Measurements from ENCODE around the gene SHISAL2B.
"Not testable (repeated sequence)": the region's sequence is repeated elsewhere in the genome, so short reads cannot be mapped to it uniquely, and the experiment has no call there.

The SHISAL2B gene

DNA sequence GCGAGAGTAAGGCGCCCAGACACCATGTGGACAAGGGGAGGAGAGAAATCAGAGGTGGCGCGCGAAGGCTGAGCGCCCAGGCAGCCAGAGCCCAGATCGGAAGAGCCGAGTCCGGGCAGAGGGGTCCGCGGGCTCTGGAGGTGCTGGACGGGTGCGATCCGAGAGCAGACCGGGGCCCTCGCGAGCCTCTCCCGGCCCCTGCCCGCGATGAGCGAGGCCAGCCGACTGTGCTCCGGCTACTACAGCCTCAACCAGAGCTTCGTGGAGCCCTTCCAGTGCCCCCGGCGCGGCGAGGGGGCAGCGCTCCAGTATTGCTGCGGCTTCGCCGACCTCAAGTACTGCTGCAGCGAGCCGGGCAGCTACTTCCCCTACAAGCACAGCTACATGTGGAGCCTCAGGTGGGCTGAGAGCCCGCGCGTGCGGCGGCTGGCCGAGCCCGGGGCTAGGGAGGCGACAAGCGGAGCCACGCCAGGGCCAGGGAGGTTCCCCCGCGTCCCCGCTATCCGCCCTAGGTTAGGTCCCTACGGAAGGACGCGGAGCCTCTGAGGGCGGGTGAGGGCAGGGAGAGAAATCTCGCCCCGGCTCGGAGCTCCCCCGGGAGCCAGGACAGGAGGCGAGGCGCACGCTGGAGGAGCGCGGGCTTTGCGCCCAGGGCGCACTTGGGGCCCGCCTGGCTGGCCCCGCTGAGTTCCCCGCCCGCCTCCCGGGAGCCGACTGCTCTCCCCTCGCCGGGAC, at the start of gene SHISAL2B:
Gene SHISAL2B, plus strand, starts transcription at position 87 of the 735 bp plus-strand sequence. Its CDS starts 121 bp downstream, at position 208.
- DNase-seq, result no peak

DNA sequence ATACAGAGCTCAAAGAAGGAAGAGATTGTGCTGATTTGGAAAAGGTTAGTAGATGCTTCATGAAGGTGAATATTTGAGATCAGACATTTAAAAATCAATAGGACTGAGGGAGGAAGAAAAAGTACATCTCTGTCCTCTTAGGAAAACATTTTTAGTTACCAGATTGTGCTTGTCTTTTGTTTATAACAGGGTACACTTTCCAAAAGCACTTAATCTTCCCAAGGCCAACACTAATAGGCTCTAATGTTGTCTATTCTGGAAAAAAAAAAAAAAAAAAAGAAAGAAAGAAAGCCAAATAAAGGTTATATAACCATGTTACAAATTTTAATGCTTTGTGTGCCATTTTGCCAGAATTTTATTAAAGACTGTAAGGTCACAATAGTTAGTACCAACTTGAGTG, 45.5 kb upstream of the SHISAL2B start:
- no peak for DNase-seq

DNA sequence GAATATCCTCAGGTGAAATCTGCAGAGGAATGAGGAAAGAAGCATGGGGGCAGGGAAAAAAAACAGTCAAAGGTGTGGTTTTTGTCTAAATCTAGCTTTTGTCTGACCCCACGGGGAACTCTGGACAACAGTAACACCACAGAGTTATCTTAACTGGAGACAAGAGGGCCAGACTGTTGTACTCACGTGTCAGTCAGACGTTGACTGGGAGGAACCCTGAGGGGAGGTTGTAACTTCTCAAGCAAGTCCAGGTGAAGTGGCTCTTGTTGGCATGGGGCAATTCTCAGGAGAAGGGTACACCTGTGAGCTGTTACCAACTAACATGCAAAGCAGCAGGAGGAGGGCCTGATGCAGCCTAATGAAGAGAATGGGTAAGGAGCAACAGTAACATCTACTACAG, 44.1 kb upstream of the SHISAL2B start:
- no peak for DNase-seq

DNA sequence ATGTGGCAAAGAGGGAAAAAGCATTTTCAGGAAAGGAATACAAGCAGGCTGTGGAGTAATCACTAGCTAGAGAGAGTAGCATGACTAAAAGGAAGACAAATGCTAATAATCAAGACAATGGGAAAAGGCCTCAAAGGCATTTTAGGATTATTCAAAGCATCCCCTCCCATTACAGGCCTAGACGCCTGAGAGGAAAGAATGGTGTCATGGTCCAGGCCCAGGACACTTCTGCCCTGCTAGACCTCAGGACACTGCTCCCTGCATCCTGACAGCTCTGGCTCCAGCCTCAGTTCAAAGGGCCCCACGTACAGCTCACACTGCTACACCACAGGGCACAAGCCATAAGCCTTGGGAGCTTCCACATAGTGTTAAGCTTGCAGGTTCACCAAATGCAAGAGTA, 40.8 kb upstream of the SHISAL2B start:
- no peak for DNase-seq

DNA sequence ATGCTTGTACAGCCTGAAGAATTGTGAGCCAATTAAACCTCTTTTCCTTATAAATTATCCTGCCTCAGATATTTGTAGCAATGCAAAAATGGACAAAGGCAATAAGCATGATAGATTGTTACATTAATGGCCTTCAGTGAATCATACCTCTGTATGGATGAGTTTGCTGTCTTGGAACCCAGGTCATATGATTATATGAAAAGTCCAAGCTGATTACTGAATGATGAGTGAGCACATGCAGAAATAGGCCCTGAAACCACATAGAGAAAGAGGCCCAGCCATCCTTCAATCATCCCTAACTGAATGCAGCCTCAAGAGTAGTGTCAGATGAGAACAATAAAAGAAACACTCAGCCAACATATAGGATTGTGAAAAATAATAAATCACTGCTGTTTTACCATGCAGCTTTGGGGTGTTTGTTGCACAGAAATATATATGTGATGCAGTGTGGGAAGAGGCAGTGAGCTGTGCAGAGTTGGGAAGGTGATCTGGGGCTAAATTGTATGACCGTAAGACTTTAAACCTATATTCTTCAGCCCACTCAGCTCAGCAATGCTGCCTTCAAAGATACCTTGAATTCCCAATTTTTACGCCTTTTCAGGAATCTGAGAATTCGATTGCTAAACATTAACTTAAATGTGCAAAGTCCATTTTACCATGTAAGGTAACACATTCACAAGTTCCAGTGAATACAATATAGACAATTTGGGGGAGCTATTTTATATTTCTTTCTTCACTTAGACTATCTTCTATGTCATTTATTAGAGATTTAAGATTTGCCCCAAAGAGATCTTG, 36.3 kb upstream of the SHISAL2B start:
- DNase-seq, result no peak

DNA sequence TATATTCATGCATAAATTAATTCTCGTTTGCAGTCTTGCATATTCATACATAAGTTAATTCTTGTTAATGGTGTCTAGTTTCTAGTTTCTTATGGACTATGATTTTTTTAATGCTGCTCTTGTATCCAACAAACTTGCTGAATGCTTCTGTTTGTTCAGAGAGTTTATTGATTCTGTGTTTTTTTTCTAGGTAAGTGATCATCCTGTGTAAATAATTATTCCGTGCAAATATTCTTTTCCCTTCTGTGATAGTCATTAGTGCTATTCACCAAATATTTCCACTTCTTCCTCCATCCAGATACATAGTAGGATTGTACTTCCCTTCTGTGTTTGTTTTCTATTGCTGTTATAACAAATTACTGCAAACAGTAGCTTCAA, 35.8 kb upstream of the SHISAL2B start:
- DNase-seq, result no peak

DNA sequence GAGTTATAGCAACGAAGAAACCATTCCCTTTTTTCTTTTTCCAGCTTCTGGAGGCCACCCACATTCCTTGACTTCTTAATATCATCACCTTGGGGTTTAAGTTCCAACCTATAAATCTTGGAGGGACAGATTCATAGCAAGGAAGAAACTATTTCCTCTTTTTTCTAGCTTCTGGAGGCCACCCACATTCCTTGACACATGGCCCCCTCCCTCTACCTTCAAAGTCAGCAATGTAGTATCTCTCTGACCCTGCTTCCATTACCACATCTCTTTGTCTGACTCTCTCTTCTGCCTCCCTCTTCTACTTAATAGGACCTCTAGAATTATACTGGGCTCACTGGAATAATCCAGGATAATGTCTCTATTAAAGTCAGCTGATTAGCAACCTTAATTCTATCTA, 34.7 kb upstream of the SHISAL2B start:
- DNase-seq, result no peak

DNA sequence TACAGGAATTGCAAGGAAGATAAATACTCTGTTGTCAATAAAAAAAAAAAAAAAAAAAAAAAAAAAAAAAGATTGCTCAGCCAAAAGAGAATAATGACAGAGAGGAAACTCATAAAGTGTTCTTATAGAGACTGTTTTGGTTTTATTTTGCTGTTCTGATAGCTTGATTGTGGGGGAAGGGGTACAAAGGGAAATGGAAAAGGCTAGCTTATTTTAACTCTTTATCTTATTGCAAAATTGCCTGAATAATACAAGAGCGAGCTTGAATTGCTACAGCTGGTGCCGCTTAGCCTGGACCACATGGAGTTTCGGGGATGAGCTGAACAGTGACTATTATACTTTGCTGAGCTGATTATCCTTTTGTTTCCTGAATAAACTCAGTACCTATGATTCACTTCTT, 31.0 kb upstream of the SHISAL2B start:
- no peak for DNase-seq

DNA sequence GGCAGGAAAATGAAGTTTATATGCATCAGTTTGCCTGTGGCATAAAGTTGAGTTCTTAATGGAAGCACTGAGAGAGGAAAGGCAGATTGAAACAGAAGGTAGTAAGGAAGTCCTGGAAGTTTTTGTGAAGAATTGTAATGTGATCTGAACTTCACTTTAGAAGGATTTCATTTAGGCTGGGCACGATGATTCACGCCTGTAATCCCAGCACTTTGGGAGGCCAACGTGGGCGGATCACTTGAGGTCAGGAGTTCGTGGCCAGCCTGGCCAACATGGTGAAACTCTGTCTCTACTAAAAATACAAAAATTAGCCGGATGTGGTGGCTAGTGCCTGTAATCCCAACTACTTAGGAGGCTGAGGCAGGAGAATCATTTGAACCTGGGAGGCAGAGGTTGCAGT, 27.1 kb upstream of the SHISAL2B start:
- not testable (repeated sequence) for DNase-seq

DNA sequence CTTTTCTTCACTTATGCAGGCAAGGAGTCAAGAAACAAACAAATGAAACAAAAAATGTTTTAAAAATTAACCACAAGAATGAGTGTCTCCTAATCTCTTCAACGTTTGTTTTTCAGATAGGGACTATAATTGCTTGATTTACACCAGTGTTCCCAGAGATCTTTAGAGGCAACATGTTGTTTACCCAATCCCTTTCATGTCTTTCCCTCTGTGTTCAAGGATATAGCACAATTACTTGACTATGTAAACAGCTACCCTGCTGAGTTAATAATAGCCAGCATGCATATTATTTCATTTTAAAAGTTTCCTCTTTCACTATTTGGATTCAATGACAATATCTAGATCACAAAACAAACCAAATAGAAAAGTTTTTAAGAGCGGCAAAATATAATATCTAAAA, 25.1 kb upstream of the SHISAL2B start:
- no peak for DNase-seq

DNA sequence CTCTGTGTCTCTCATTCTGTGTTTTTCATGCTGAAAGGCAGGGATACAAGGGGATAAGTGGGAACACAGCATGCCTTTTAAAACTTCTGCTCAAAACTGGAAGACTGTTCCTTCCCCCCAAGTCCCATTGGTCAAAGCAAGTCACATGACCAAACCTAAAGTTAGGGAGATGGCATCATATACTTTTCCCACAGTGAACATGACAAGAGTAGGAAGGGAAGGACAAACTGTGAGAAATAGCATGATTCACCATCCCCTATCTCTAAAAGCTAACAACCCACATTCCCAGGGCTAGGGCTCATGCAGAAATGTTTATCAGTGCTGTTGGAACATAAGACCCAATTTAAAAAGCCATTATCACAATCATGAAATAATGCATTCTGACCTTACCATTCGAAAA, 24.2 kb upstream of the SHISAL2B start:
- no peak for DNase-seq

DNA sequence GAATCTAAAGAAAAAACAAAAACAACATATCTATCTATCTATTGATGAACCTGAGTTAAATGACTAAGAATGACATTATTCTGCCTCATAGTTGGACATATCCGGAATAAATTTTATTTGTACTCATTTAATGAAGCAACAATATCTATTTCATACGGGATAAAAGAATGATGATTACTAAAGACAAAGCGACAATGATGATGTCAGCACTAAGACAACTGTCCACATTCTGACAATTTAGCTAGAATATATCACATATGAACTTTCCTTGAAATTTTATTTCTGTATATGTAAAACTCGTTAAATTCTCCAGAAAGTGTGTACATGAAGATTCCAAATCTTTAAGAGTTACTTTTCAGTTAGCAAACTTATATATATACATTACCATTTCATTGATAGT, 23.2 kb upstream of the SHISAL2B start:
- no peak for DNase-seq

DNA sequence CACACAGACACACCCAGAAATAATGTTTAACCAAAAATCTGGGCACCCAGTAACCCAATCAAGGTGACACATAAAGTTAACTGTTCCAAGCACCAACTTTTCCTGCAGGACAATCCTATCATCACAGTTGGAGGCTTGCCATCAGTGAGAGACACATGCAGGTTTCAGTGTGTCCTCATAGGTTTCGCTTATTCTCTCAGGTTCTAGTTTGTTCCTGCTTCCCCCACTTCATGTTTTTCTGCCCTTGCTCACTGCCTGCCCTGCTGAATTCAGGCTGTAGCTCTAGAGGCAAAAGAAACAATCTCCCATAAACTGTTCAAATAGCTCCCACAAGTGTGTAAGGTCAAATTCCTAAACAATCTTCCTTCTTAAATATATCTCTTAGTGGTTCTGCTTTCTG, 20.0 kb upstream of the SHISAL2B start:
- no peak for DNase-seq

DNA sequence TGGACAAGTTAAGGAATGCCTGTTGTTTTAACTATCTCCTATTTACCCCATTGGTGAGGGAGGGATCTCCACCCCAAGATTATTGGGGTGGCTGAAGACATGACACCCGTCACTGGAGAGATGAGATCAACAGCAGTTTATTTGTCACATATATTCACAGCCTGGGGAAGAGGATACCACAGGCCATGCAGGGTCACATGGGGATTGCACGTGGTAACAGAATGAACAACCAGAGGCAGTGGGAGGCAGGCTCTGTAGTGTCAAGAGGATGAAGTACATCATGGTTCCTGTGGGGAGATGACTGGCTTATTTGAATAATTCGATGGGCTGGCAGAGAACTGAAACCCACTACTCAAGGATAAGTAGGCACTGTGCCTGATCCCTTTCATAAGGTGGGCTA, 18.6 kb upstream of the SHISAL2B start:
- DNase-seq, result no peak

DNA sequence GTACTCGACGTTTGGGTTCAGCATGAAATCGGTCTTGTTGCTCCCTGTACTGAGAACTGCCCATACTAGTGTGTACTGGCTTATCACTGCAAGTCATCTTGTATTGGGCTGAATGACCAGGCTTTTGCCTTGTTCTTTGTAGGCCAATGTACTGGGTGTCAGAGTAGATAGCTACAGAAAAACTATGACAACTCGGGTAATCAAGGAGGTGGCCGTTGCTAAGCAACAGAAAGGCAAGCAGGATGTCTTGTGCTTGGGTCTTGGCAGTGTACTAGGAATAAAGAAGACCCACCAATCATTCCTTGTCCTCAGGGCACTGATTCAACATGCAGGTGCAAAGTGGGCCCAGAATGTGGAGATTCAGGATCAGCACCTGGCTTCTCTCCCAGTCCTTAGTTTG, 11.9 kb upstream of the SHISAL2B start:
- no peak for DNase-seq

DNA sequence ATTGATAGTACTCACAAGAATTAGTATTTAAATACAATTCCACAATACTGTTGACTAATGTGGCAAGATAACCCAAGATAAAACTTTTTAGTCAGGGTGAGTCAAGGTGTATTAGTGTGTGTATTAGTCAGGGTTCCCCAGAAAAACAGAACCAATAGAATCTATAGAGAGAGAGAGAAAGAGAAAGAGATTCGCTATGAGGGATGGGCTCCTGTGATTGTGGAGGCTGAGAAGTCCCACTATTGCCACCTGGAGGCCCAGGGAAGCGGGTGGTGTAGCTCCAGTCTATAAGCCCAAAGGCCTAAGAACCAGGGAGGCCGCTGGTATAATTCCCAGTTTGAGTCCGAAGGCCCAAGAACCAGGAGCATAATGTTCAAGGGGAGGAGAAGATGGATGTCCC, 10.0 kb upstream of the SHISAL2B start:
- no peak for DNase-seq

DNA sequence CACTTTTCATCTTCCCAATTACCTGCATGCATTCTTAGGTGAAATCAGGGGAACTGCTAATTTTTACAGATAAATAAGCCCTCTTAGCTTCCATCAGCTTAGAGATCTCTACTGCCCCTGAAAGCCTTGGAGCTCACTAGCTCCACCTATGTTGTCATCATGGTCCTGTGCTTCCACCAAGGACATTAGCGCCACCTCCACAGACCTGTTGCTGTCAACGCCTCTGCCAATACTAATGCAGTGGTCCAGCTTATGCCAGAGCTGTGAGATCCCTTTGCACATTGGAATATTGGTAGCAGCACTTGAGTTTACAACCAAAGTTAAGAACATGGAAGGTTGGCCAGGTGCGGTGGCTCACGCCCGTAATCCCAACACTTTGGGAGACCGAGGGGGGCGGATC, 7.7 kb upstream of the SHISAL2B start:
- no peak for DNase-seq

DNA sequence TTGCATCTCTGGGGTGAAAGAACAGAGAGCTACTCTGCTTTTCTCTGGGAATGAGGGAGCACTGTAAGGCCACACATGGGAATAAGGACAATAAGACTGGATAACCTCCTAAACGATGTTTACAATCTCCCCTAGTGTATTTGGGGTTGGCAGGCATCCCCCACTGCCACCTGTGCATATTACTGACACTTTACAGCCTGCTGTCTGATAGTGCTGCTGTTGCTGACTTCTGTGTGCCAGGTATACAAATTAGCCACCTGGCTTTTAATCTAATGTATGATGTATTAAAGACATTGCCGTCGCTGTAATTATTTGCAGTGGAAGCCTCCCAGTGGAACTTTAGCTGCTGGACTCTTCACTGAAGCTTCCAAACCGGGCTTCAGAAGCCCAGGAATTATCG, 4.4 kb upstream of the SHISAL2B start:
- DNase-seq, result no peak

DNA sequence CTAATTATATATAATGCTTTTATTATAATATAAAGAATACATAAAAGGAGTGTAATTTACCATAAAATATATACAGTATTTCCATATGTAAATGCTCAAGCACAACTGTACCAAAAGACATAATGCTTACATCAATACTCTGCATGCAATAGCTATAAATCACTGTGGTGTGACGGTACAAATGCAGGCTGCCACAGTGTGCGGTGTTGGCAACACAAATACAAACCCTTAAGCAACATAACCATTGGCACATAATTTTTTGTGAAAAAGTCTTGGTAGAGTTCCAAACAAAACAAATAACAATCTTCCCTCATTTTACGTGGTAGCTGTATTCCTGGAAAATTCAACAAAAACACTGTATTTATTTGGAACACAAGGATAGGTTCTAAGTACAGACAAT, 1.9 kb upstream of the SHISAL2B start:
- no peak for DNase-seq

DNA sequence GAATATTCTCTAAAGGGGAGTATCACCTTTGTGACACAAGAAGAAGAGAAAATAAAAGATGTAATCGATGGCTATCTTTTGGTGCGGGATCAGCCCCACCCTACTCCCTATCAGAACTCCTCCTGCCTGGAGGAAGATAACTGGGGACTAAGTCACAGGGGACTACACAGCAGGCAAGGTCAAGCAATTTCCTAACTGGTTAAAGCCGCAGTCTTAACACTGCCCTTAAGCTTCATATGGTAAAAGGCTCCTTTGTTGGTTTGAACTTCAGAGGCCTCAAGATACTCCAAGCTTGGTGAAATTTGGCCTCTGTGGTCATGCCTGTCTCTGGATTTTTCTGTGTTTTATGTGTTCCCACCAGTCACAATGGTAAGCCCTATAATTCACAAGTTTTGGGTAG, 1.3 kb upstream of the SHISAL2B start:
- no peak for DNase-seq

DNA sequence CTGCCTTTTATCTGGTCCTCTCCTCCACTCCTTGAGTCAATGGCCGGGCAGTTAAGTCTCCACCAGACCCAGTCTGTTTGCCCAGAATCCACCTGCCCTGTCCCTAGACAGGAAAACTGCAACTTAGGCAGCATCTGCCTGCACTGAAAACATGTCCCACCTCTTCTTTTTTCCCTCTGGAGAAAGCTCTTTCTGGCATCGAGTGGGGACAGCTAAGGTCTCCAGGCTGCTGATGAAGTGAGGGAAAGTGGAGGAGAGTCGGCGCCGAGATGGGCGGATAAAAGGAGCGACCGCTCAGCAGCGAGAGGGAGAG, 243 bp upstream of the SHISAL2B start:
- no peak for DNase-seq

DNA sequence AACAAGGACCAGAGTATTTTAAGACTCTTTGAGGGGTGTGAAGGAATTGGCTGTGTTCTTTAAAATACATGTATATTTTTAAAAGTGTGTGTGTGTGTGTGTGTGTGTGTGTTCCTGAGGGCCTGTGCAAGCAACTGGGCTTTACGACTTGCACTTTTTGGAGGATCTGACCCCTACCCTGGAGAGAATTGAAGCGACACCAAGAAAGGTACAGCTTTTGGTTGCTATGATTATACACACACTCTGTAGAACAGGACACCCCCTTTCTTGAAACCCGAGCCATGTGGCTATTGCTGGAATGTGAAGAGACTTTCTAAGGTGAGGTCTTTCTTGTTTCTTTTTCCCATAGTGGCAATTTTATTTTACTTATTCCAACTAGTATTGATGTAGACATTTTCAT, 988 bp downstream of the SHISAL2B start:
- no peak for DNase-seq

DNA sequence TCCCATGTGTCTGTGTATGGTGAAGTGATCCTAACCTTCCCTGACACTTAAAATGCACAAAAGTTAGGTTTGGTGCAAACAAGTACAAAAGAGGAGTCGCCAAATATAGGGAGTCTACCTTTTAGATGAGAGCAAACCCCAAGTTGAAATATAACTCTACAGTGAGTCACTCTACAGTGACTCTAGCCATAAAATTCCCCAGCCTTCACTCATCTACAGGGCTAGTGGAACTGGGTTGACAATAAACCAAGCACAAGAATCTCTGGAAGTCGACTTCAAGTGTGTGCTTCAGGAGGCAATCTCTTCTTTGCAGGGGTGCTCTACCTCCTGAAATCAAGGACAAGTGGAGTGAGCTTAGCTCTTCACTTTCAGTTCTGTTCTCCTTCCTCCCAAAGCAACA, 3.3 kb downstream of the SHISAL2B start:
- DNase-seq, result no peak

DNA sequence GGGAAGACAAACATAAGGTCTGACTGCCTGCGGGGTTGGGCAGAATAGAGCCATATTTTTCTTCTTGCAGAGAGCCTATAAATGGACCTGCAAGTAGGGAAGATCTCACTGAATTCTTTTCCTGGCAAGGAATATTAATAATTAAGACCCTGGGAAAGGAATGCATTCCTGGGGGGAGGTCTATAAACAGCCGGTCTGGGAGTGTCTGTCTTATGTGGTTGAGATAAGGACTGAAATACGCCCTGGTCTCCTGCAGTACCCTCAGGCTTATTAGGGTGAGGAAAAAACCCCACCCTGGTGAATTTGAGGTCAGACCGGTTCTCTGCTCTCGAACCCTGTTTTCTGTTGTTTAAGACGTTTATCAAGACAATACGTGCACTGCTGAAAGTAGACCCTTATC, 6.1 kb downstream of the SHISAL2B start:
- not testable (repeated sequence) for DNase-seq

DNA sequence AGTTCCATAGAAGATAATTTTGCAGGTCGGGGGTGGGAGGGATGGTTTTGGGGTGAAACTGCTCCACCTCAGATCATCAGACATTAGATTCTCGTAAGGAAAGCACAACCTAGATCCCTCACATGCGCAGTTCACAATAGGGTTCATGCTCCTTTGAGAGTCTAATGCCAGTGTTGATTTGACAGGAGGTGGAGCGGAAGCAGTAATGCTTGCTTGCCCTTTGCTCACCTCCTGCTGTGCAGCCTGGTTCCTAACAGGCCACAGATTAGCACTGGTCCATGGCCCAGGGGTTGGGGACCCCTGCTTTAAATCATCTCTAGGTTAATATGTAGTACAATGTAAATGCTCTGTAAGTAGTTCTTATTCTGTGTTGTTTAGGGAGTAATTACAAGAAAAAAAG, 10.5 kb downstream of the SHISAL2B start:
- DNase-seq, result no peak
